ENCODE results near the gene NAALADL2.

GRCh38 chr3:175046601-175047000, 187.5 kb downstream of the NAALADL2 start:
- no peak for TF ChIP-seq CTCF (IDR thresholded peaks at IDR 0.05)
- TF ChIP-seq POLR2A (IDR thresholded peaks at IDR 0.05), result no peak
